SIG-M5 treated with dmso at 0.1 percent for 504 hours (cell line): ENCODE data around the gene GPRIN1.

Experiments used
- DNase-seq: peaks from one replicate; lab custom pipeline; 2025; ENCODE audit not compliant: unreplicated experiment; lab: John Stamatoyannopoulos, UW

Gene GPRIN1

DNA sequence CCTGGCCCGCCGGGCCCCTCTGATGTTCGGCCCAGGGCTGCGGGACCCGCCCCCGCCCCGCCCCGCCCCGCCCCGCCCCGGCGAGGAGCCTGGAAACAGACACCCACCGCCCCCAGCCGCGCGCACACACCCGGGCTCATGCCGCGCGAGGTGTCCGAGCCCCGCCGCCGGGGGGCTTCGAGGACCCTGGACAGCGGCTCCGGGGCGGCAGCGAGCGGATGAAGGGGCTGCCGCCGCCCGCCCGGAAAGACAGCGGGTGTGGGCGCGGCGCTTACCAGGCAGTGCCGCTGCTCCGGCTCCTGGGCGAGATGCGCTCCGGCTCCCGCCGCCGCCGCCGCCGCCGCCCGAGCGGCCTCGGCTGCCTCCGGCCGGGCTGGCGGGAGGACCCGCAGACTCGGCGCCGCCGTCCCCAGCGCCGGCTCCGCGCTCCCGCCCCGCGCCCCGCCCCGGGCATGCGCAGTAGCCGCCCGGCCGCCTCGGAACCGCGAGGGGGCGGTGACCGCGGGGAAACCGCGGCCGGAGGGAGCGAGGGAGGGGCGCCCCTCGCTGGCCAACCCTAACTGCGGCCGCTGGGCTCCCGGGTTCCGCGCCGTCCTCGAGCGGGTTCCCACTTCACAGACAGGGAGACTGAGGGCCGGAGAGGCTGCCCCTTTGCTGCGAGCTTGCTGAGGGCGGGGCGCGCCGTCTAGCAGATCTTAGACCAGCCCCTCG is at the start of gene GPRIN1:
Gene GPRIN1, minus strand, starts transcription at position 433 of the 711 bp plus-strand sequence. CDS start 10,322 bp downstream, outside the sequence.
- DNase-seq: peak; percentile 29

DNA sequence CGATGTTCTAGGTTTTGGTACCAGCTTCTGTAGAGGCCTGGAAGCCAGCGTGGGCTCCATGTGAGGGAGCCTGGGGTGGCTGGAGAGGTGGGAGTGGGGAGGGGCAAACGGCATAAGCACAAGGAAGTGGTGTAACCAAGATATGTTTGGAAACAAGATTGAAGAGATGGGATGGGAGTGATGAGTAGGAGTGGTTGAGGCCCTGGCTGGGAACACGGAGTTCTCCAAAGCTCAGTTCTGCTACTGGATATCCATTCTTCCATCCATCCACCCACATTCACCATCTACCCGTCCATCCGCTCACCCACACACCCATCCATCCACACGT is 49.5 kb upstream of the GPRIN1 start:
- no peak for DNase-seq

DNA sequence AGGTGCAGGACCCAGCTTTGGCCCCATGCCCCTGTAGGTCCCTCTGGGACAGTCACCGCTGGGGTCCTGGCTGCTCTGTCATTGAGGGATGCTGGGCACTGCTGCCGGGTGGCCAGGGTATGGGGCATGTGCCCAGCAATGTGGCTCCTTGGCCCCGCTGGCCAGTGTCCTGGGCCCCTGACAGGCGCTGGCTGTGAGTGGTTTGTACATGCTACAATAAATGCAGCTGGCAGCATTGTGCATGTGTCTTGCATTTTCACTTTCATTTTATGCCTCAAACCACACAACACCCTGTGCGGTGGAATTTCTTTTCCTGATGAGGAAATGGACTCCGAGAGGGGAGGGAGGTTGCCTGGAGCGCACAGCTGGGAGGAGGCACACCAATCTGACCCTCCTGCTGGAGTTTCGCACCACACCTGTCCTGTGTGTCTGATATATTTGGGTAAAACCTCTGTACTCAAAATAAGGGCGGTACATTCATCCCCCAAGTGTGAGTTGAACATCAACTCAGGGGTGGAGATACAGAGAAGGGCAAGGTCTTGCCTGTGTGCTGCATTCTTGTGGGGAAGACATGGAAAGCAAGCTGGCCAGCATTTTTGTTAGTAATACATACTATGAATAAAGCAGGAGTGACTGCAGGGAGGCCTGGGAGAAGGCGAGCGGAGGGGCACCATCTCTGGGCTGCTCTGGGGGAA is 49.0 kb upstream of the GPRIN1 start:
- peak; percentile 30 for DNase-seq

DNA sequence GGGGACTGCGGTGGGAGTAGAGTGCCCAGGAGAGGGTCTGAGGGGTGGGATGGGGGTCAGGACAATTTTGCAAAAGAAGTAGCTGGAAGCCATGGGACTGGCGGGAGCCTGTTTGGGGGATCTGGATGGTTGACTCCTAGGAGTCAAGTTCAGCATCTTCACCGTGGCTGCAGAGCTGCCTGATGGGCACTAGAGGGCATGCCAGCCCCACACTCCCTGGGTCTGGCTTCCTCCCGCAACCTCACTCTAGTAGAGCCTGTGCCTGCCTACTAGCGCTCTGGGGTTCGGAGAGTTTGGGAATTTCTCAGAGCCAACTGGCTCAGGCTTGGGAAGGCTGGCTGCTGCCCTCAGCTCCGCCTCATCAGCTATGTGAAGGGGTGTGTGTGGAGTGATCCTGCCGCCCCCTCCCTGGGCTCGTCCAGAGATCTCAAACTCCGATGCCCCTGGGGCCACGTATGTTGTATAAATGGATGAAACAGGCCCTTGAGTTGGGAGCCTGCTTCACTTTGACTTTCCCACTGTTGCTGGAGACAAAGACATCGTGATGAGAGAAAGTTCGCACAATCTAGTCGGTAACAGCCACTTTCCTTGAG is 48.1 kb upstream of the GPRIN1 start:
- DNase-seq: peak; percentile 74

DNA sequence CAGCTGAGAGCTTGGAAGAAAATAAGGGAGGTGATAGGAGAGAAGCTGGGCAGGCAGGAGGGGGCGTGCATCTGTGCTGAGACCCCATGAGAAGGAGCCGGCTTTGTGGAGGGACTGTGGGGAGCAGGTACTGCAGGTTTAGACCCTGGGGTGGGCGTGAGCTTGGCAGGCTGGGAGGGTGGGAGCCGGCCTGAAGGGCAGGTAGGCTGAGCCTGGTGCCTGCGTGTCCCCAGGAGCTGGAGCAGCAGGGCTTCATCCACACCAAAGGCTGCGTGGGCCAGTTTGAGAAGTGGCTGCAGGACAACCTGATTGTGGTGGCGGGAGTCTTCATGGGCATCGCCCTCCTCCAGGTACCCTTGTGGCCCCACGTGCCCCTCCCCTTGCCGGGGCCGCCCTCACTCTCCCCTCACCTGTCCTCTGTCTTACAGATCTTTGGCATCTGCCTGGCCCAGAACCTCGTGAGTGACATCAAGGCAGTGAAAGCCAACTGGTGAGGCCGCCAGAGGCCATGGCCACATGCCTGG is 46.6 kb upstream of the GPRIN1 start:
- no peak for DNase-seq

DNA sequence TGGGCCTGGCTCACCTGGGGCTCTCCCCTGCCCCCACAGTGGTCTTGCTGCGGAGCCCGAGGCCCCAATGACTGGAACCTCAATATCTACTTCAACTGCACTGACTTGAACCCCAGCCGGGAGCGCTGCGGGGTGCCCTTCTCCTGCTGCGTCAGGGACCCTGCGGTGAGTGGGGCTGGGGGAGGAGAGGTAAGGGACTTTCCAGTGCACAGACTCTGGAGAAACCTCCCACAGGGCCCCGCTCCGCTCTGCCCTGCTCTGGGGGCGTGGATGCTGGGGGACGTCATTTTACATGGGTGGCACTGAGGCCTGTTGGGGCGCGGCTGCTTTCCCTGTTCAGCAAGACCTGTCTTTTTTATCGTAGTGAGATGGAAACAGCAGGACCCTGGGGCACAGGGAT is 44.9 kb upstream of the GPRIN1 start:
- DNase-seq: no peak

DNA sequence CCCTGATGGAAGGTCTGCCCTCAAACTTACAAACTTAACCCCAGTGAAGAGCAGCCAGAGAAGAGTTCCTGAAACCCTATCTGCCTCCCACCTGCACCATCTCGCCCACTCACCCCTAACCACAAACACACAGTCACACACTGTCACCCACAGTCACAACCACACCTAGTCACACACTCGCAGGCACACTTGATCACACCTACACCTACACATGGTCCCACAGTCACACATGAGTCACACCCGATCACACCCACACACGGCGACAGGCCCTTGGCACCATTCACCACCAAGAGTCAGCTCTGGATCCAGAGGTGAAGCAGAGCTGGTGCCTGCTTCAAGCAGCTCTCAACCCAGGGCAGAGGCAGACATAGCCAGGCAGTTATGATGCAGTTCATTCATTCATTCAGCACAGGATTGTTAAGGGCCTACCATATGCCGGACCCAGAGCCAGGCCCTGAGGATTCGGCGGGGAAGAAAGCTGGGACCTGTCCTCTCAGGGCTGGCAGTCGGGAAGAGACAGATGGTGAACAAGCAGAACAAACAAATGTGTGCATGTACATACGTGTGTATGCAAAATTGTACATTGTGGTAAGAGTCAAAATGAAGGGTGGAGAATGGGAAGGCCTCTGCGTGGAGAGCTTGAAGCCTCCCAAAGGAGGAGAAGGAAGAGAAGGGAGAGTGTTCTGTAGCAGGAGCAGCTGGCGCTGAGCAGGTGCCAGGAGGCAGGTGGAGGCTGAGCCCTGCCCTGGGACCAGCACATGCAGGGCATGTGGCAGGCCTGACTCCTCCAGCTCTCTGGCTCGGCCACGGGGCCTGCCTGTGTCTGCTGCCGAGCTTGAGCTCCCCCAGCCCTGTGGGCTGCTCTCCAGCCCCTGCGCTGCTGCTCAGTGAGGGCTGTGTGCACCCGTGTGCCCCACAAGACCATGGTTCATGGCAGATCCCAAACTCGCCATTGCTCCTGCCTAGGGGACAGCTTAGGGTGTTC is 43.7 kb upstream of the GPRIN1 start:
- no peak for DNase-seq

DNA sequence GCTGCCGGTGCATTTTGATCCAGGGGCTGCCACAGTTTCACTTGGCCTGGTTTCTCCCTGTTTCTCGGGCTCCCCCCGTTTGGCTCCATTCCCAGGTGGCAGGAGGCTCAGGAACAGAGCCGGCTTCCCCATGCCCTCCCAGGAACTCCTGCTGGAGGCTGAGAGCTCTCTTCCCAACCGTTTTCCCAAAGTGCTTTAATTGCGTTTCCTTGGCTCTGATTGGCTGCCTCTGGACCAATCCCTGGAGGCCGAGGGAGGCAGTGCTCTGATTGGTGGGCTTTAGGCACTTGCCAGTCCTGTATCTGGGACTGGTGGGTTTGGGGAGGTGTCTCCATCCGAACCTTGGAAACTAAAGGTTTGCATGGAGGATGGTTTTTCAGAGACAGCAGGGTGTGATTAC is 42.2 kb upstream of the GPRIN1 start:
- no peak for DNase-seq

DNA sequence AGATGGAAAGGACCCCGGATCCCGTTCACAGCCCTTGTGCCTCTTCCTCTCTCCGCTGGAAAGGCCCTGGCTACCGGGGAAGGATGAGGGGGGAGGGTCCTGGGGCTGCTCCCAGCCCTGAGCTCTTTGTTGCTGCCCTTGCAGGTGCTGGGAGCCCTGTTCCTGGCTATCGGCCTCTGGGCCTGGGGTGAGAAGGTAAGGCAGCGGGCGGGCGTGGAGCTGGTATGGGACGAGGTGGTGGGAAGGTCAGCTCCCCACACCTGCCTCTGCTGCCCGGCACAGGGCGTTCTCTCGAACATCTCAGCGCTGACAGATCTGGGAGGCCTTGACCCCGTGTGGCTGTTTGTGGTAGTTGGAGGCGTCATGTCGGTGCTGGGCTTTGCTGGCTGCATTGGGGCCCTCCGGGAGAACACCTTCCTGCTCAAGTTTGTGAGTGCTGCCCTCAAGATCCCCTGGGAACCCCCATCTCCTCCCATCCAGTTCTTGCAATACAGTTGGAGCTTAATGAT is 41.6 kb upstream of the GPRIN1 start:
- DNase-seq: no peak

DNA sequence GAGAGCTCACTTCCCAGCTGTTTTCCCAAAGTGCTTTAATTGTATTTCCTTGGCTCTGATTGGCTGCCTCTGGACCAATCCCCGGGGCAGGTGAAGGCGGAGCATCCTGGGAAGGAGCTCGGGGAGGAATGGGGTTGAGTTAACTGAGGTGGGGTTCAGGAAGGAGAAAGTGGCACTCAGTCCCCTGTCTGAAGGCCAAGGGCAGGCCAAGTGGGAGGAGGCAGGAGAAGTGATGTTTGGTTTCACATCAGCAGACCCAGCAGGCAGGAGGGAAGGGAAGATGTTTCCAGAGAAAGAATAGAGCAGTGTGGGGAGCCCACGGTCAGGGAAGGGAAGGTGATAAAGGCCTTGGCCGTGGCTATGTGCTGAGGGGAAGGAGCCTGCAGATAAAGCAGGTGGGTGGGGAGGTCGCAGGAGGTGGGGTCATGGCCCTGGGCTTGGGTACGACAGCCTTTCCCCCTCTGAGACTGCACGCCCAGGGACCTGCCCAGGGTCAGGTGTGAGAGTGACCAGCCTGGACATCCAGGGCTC is 40.5 kb upstream of the GPRIN1 start:
- DNase-seq: no peak

DNA sequence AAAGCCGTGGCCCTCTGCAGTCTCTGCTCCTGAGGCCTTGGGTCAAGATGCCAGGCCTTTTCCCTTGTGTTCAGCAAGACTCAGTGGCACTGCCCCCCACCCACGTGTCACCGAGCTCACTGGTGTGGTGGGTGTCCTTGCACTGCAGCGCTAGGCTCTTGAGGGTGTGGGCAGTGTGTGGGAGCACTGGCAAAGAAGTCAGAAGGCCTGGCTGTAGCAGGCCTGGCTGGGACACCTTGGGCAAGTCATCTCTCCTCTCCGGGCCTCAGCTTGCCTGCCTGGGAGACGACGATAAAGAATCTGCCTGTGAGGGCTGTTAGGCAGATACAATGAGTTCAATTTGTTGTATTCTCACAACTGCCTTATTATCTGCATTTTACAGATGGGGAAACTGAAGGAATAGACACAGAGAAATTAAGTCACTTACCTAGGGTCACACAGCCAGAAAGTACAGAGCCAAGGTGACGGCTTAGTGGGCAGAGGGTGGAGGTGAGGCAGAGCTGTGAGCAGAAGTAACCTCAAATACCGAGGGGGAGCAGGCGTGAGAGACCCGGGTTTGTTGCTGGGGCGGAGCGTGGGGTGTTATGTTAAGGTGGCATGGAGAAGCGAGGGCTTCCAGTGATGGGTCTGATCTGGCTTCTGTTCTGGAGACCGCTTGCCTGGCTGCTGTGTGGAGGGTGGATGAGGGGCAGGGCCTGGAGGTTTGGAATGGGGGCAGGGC is 38.7 kb upstream of the GPRIN1 start:
- no peak for DNase-seq

DNA sequence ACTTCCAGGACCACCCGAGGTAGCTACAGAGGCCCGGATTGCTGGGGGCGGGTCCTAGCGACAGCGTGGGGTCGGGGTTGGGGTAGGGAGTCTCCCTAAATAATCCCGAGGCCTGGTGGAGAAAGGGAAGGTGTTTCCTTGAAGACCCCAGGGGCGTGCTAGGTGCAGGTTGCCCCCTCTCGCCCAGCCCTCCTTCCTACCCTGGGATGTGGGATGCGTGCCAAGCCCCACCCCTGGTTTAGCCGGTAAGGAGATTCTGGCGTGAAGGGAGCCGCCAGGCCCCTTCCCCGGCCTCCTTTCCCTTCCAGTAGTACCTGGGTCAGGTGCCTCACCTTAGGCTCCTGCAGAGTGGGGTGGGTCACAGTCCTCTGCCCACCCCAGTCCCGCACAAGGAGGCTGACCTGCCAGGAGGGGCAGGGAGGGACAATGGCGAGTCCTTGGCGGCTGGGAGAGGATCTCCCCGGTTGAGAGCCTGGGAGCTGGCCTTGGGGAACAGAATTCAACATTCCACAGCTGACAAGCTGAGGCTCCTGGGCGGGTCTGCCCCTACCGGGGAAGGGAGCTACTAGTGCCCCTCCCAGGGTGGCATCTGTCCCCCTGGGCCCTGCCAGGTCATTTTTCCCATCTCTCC is 38.0 kb upstream of the GPRIN1 start:
- no peak for DNase-seq

DNA sequence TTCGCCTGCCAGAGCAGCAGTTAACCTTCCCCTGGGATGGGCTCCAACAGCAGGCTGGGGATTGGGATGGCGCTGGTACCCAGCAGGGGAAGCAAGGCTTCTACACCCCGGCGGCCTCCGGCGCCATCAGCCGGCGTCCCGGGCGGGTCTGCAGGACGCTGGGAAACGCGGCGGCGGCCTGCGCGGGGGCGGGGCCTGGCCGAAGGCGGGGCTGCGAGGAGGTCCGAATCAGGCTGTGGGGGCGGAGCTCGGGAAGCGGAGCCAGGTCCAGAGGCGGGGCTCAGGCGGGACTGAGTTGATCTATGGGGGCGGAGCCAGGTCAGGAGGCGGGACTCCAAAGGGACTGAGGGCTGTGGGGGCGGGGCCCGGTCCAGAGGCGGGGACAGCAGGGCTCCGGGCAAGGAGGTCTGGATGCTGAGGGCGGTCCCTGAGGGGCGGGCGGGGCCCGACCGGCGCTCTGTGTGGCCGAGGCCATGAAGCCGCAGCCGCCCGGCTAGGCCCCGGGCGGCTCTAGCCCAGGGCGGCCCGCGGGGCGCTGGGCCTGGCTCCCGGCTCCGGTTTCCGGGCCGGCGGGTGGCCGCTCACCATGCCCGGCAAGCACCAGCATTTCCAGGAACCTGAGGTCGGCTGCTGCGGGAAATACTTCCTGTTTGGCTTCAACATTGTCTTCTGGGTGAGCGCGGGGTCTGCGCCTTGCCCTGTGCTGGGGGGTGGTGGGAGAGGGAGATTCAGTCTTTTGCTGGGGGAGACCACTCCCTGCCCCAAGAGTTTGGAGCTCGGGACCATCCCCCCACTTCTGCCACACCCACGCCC is 37.3 kb upstream of the GPRIN1 start, which contains the start of gene TSPAN17:
Gene TSPAN17, plus strand, starts transcription at position 455 of the 813 bp plus-strand sequence. Its CDS starts 132 bp downstream, at position 587.
- peak; percentile 97 for DNase-seq

DNA sequence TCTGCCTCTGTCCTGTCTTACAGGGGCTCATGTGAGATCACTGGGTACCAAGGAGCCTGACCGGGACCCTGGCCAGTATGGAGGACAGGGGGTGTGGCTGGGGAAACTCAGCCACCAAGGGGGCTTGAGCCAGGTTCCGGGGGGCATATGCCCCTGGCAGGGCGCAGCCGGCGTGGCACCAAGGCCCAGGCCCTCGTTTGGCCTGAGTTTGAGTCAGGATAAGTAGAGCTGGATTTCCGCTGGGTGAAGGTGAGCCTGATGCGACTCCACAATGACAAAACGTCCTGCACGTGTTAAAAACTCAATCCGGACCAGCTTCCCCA is 36.7 kb upstream of the GPRIN1 start:
- no peak for DNase-seq

DNA sequence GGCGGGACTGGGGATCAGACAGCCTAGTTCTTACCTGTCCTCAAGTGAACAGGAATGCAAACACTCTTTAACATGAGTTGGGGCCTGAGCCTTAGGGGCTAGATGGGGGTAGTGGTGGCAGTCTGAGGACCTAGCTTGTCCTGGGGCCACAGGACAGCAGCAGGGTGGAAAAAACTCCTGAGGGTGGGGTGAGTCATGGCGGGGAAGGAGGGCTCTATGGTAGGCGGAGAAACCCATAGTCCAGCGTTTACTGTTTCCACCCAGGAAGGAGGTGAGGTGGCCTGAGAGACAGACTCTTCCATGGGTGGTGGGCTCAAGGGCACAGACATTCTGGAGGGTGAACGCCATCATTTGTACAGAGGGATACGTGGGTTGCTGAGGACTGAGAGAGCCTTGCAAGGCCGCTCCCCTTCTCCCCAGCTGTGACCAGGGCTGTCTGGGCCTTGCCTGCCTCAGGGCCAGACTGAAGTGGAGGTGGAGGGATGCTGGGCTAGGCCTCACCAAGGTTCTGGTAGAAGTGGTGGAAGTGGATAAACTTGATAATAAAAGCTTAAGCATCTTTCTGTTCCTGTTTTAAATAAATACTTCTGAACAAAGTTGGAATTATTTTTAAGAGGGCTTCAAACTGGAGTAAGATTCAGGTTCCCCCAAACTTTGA is 36.2 kb upstream of the GPRIN1 start:
- DNase-seq: no peak

DNA sequence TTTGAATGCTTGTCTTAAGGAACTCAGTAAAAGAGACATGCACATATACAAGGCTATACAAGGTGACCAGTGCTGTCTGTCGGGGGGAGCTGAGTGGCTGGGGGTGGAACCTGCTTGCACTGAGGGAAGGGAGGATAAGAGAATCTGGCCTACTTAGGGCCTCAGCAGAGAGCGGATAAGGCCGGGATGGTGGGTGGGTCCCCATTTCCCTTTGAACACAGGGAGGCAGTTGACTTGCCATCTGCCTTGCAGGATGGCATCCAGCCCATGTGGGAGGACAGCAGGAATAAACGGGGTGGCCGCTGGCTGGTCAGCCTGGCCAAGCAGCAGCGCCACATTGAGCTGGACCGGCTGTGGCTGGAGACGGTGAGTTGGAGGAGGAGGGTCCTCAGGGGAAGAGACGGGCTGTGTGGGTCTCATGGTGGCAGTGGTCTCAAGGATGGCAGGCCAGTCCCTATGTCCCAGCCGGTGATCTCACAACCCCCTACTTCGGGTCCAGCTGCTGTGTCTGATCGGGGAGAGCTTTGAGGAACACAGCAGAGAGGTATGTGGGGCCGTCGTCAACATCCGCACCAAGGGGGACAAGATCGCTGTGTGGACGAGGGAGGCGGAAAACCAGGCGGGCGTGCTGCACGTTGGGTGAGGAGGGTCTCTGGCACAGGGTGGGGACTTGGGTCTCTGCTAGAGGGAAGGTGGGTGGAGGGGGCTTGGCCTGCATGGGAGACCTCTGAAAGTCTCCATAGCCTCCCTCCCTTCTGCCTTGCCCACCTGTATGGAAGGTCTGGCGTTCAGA is 35.1 kb upstream of the GPRIN1 start:
- DNase-seq: no peak

DNA sequence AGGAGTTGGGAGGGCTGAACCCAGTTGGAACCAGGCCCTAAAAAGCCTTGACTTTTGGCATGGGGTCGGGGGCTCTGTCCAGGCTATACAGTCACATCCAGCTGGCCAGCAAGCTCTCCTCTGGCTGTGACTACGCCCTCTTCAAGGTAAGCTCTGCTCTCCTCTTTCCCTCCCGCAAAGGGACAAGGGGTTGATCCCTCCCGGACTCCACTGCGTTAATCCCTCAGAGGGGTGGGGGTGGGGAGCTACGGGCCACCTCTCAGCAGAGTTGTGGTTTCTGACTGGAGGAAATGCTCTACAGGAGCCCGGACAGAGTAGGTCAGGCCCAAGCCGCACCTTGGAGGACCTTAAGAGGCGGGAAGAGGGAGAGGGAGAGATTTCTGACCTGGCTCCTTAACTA is 34.3 kb upstream of the GPRIN1 start:
- DNase-seq: no peak
